Osteoblast (primary cell): Measurements from ENCODE around the gene HOXA3. TPM values are rescaled to one million over a fixed set of nuclear protein-coding genes. Genes with fewer than 3 reads are reported as not detected.

Experiments used
- DNase-seq: peaks from one replicate; pipeline ENCODE4 v3.0.0; 2011; ENCODE audit warnings: low spot score, mixed read lengths; ENCODE audit not compliant: insufficient read length; ENCODE audit errors: missing footprints
- H2AFZ ChIP-seq: 2 replicates; pipeline ENCODE4 v1.6.0; 2011; ENCODE audit warnings: mild to moderate bottlenecking, low read length
- H3K27ac ChIP-seq: 2 replicates; pipeline ENCODE4 v1.5.1; 2011; ENCODE audit warnings: mild to moderate bottlenecking, low read depth, low read length, moderate library complexity
- H3K27me3 ChIP-seq: 2 replicates; pipeline ENCODE4 v1.6.0; 2012; ENCODE audit warnings: mild to moderate bottlenecking, control low read depth, inconsistent platforms, low read length, moderate library complexity; ENCODE audit not compliant: insufficient read depth
- H3K36me3 ChIP-seq: 2 replicates; pipeline ENCODE4 v1.5.1; 2011; ENCODE audit warnings: mild to moderate bottlenecking, low read length, control low read depth, moderate library complexity; ENCODE audit not compliant: insufficient read depth
- H3K4me1 ChIP-seq: 2 replicates; pipeline ENCODE4 v1.5.1; 2011; ENCODE audit warnings: mild to moderate bottlenecking, low read length, control low read depth, moderate library complexity; ENCODE audit not compliant: insufficient read depth
- H3K4me2 ChIP-seq: 2 replicates; pipeline ENCODE4 v1.6.0; 2011; ENCODE audit warnings: mild to moderate bottlenecking, low read length; ENCODE audit not compliant: insufficient read depth
- H3K4me3 ChIP-seq: fragments of 200-600 bp; sonication (generic); 3 replicates; pipeline ENCODE4 v1.5.1; 2012; ENCODE audit warnings: mild to moderate bottlenecking, low read length, inconsistent platforms; ENCODE audit not compliant: insufficient read depth
- H3K79me2 ChIP-seq: 2 replicates; pipeline ENCODE4 v1.6.0; 2012; ENCODE audit warnings: mild to moderate bottlenecking, low read length, control low read depth, inconsistent platforms; ENCODE audit not compliant: insufficient read depth
- H3K9me3 ChIP-seq: 2 replicates; pipeline ENCODE4 v1.5.1; 2011; ENCODE audit warnings: low read depth, low read length, control low read depth
- H4K20me1 ChIP-seq: 2 replicates; pipeline ENCODE4 v1.6.0; 2012; ENCODE audit warnings: mild to moderate bottlenecking, low read length, control low read depth; ENCODE audit not compliant: insufficient read depth
- total RNA-seq: library from RNA; depleted of rRNA; stranded (reverse); fragments of >200 nt; gene quantifications from 2 replicates; pipeline ENCODE4 v1.2.3, GENCODE V29; 2012
- TF ChIP-seq, protein P1 (sequence below): IDR thresholded peaks from 2 replicates; pipeline ENCODE4 v1.5.1; 2011; ENCODE audit warnings: mild to moderate bottlenecking, low read depth, low read length, moderate library complexity; ENCODE audit errors: extremely low read depth

The HOXA3 gene
- total RNA-seq, 1 donor = 4.0 TPM

DNA sequence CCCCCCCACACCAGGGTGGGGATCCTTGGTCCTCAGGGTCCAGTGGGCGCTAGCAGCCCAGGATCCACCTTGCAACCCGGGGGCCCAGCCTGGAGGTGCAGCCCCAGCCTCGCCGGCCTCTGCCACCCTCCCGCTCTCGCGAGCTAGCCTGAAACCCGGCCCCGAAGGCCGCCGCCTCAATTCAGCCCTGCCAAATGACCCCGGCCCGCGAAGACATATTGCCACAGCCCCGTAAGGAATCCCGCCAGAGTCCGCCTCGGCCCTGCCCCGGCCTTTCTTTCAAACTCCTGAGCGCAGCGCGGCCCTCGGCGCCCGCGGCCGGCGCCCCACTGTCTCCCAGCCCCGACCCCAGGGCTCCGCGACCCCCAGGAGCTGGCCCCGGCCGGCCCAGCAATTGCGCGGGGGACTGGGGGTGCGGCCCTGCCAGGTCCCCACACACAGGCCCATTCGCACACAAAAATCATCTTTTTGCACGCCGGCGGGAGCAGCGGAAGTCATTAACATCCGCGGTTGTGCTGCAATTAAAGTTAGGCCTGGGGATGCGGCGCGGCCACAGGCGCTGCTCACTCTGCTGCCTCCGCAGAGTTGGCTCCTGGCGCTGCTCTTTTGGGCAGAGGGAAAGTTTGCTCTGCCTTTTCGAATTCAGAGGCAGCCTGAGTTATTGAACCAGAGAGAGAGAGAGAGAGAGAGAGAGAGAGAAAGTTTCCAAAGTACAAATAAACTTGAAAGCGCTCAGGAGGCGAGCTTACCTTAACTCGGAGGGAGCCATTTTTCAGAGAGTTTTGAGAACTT, 12.9 kb downstream of the HOXA3 start:
- H3K79me2 ChIP-seq = peaks cover 70% of the 10 kb centered on the region
- H3K27me3 ChIP-seq = no peaks in the 10 kb centered on the region
- peaks cover 10% of the 10 kb centered on the region for H4K20me1 ChIP-seq
- DNase-seq = peak; percentile 83
- no peak overlapping the region for H3K4me3 ChIP-seq
- TF ChIP-seq, protein P1, sequence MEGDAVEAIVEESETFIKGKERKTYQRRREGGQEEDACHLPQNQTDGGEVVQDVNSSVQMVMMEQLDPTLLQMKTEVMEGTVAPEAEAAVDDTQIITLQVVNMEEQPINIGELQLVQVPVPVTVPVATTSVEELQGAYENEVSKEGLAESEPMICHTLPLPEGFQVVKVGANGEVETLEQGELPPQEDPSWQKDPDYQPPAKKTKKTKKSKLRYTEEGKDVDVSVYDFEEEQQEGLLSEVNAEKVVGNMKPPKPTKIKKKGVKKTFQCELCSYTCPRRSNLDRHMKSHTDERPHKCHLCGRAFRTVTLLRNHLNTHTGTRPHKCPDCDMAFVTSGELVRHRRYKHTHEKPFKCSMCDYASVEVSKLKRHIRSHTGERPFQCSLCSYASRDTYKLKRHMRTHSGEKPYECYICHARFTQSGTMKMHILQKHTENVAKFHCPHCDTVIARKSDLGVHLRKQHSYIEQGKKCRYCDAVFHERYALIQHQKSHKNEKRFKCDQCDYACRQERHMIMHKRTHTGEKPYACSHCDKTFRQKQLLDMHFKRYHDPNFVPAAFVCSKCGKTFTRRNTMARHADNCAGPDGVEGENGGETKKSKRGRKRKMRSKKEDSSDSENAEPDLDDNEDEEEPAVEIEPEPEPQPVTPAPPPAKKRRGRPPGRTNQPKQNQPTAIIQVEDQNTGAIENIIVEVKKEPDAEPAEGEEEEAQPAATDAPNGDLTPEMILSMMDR = no peak
- peaks cover 37% of the 10 kb centered on the region for H3K4me1 ChIP-seq
- peaks cover 37% of the 10 kb centered on the region for H3K36me3 ChIP-seq
- no peaks in the 10 kb centered on the region for H3K9me3 ChIP-seq
- no peak overlapping the region for H3K4me2 ChIP-seq
- peak overlapping the region; percentile 32 for H3K27ac ChIP-seq
- no peak overlapping the region for H2AFZ ChIP-seq

DNA sequence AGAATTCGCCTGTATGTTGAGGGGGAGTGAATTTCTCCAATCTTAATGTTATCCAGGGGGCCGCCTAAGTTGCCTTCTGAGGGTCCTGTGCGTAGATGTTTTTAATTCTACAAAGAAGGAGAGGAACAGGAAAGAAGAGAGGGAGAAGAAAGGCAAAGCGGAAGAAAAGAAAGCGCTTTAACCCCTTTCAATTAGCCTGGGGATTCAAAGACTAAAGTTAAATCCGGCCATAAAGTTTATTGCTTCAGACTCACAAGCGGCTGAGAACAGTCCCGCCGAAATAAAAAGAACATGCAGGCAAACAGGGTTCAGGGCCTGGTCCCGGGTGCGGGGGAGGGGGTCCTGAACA, 13.4 kb downstream of the HOXA3 start:
- Histone ChIP-seq H3K4me3 (no peak overlapping the region), H3K4me2 (no peak overlapping the region), H3K27ac (peak overlapping the region; percentile 32)

DNA sequence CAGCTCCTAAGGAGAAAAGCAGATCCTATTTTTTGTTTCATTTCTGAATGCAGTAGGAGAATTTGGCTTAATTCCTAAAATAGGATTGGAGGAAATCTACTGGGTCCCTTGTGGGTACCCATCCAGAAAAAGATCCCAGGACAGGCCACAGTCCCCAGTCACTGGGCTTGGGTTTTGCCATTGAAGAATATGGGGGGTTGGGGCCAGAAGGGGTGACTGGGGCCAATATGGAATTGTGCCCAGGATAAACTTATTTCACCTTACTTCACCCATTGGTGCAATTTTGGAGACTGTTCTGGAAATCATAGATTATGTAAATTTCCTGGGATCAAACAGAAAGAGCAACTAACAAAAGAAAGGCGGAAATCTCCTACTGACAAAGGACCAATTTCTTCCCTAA, 13.9 kb downstream of the HOXA3 start:
- Histone ChIP-seq H3K4me1 (peaks cover 46% of the 10 kb centered on the region), H3K79me2 (peaks cover 65% of the 10 kb centered on the region), H3K4me3 (no peak overlapping the region), H3K36me3 (peaks cover 27% of the 10 kb centered on the region), H3K27me3 (no peaks in the 10 kb centered on the region), H3K4me2 (peak overlapping the region; percentile 33), H4K20me1 (peaks cover 10% of the 10 kb centered on the region), H2AFZ (no peak overlapping the region), H3K9me3 (no peaks in the 10 kb centered on the region), H3K27ac (peak overlapping the region; percentile 90)
- peak; percentile 18 for DNase-seq
- TF ChIP-seq, protein P1 = no peak

More for the DNA sequence above, 13.4 kb downstream of the HOXA3 start:
- H3K9me3 ChIP-seq = no peaks in the 10 kb centered on the region
- H3K79me2 ChIP-seq = peaks cover 65% of the 10 kb centered on the region
- no peaks in the 10 kb centered on the region for H3K27me3 ChIP-seq
- peaks cover 42% of the 10 kb centered on the region for H3K4me1 ChIP-seq
- peaks cover 31% of the 10 kb centered on the region for H3K36me3 ChIP-seq
- no peak overlapping the region for H2AFZ ChIP-seq
- TF ChIP-seq, protein P1 = no peak
- DNase-seq = peak; percentile 74
- H4K20me1 ChIP-seq = peaks cover 10% of the 10 kb centered on the region

DNA sequence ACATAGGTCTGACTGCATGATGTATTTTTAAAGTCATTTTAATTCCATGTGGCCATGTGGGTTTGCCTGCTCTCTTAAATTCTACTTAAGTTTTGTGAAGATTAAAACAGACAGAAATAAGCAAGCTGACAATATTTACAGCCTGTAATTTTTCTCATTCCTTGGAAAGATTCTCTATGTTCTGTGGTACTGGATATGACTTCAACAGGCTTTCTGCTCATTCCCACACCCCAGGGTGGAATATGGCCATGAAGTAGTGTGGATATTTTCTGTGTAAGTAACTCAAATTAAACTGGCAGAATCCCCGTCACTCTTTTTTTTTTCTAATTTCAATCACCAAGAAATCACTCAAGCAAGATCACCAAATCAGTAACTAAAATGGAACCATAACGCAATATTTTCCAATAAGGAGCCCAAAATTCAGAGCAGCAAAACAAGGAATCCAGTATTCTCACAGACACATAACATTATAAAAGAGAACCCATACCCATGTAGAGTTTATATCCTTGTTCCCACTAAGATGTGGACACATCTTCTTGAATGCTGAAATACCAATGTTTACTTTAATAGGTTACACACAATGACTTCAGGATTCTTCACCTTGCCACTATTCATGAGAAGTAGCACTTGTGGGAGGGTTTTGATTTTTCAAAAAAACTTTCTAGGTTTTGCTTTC, 14.6 kb downstream of the HOXA3 start:
- peaks cover 46% of the 10 kb centered on the region for H3K4me1 ChIP-seq
- DNase-seq = peak; percentile 76
- H4K20me1 ChIP-seq = peaks cover 10% of the 10 kb centered on the region
- no peak overlapping the region for H2AFZ ChIP-seq
- peak overlapping the region; percentile 90 for H3K27ac ChIP-seq
- H3K4me2 ChIP-seq = peak overlapping the region; percentile 72
- peaks cover 65% of the 10 kb centered on the region for H3K79me2 ChIP-seq
- H3K36me3 ChIP-seq = peaks cover 23% of the 10 kb centered on the region
- no peak overlapping the region for H3K4me3 ChIP-seq
- no peaks in the 10 kb centered on the region for H3K27me3 ChIP-seq
- H3K9me3 ChIP-seq = no peaks in the 10 kb centered on the region
- TF ChIP-seq, protein P1 = no peak
